ENCODE data around the gene INSL3. TPM values are rescaled to one million over a fixed set of nuclear protein-coding genes. Genes with fewer than 3 reads are reported as not detected.
A peak's percentile ranks its signal among the peaks of the same experiment; 100 is the strongest.

Gene INSL3
- total and polyA plus RNA-seq, 2 of the 13 experiments (the other 11 are each of a cell fraction or from before 2014, with no cell fraction given), result 0.30 TPM; not detected in 1

- TF ChIP-seq BRCA1 (CRISPR knock-in tag; IDR thresholded peaks at IDR 0.05), result no peak
- no peak for TF ChIP-seq ZNF253 (CRISPR knock-in tag; IDR thresholded peaks at IDR 0.05; ENCODE audit: borderline replicate concordance)
- TF ChIP-seq LBX2 (CRISPR knock-in tag; IDR thresholded peaks at IDR 0.05; ENCODE audit: borderline replicate concordance), result no peak
- no peak for TF ChIP-seq HMG20B (CRISPR knock-in tag; conservative IDR thresholded peaks at IDR 0.05)
- no peak for TF ChIP-seq ZNF20 (CRISPR knock-in tag; IDR thresholded peaks at IDR 0.05)
- 0 out of 2 replicates have a peak, but pooled peaks have one; percentile 19 for TF ChIP-seq ZNF557 (CRISPR knock-in tag; IDR thresholded peaks at IDR 0.05)
- TF ChIP-seq MZF1 (CRISPR knock-in tag; IDR thresholded peaks at IDR 0.05; ENCODE audit: borderline replicate concordance), result no peak
- TF ChIP-seq ZNF788 (CRISPR knock-in tag; IDR thresholded peaks at IDR 0.05; ENCODE audit: borderline replicate concordance), result no peak
- TF ChIP-seq ZNF230 (CRISPR knock-in tag; IDR thresholded peaks at IDR 0.05), result no peak
- no peak for TF ChIP-seq MAX (IDR thresholded peaks at IDR 0.05)
- TF ChIP-seq KAT2B (IDR thresholded peaks at IDR 0.05; ENCODE audit: borderline replicate concordance, low read depth, low read length), result no peak
- peak; percentile 3; the same call in 1 of the 2 replicates for TF ChIP-seq ZNF317 (CRISPR knock-in tag; IDR thresholded peaks at IDR 0.05)
- TF ChIP-seq CSRNP1 (CRISPR knock-in tag; IDR thresholded peaks at IDR 0.05), result peak; percentile 3; the same call in 1 of the 2 replicates
- no peak for TF ChIP-seq MAZ (IDR thresholded peaks at IDR 0.05; ENCODE audit: borderline replicate concordance, low read depth, low read length)
- TF ChIP-seq MAZ (CRISPR knock-in tag; IDR thresholded peaks at IDR 0.05; ENCODE audit: low read depth), result 0 out of 2 replicates have a peak, but pooled peaks have one; percentile 12
- no peak for TF ChIP-seq ZNF367 (CRISPR knock-in tag; IDR thresholded peaks at IDR 0.05; ENCODE audit: borderline replicate concordance)
- TF ChIP-seq CERS6 (CRISPR knock-in tag; IDR thresholded peaks at IDR 0.05), result no peak
- TF ChIP-seq TSC22D2 (CRISPR knock-in tag; IDR thresholded peaks at IDR 0.05; ENCODE audit: borderline replicate concordance), result no peak
- no peak for TF ChIP-seq ZBTB37 (CRISPR knock-in tag; IDR thresholded peaks at IDR 0.05)
- TF ChIP-seq, protein P1, sequence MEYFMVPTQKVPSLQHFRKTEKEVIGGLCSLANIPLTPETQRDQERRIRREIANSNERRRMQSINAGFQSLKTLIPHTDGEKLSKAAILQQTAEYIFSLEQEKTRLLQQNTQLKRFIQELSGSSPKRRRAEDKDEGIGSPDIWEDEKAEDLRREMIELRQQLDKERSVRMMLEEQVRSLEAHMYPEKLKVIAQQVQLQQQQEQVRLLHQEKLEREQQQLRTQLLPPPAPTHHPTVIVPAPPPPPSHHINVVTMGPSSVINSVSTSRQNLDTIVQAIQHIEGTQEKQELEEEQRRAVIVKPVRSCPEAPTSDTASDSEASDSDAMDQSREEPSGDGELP (IDR thresholded peaks at IDR 0.05; ENCODE audit: borderline replicate concordance, low read depth), result no peak
- no peak for TF ChIP-seq HNF4A (CRISPR knock-in tag; IDR thresholded peaks at IDR 0.05)
- no peak for TF ChIP-seq MYNN (CRISPR knock-in tag; IDR thresholded peaks at IDR 0.05; ENCODE audit: low read depth)
- no peak for TF ChIP-seq RARA (CRISPR knock-in tag; IDR thresholded peaks at IDR 0.05)
Observed at GRCh38 chr19:17860331-17860992, 39.1 kb upstream of the INSL3 start (continued).
